ENCODE data around the gene RAB26. TPM values are rescaled to one million over a fixed set of nuclear protein-coding genes. Genes with fewer than 3 reads are reported as not detected.
A peak's percentile ranks its signal among the peaks of the same experiment; 100 is the strongest.

Gene RAB26
- total RNA-seq, 1 donor from 2014 or later, result 7.7 TPM

DNA sequence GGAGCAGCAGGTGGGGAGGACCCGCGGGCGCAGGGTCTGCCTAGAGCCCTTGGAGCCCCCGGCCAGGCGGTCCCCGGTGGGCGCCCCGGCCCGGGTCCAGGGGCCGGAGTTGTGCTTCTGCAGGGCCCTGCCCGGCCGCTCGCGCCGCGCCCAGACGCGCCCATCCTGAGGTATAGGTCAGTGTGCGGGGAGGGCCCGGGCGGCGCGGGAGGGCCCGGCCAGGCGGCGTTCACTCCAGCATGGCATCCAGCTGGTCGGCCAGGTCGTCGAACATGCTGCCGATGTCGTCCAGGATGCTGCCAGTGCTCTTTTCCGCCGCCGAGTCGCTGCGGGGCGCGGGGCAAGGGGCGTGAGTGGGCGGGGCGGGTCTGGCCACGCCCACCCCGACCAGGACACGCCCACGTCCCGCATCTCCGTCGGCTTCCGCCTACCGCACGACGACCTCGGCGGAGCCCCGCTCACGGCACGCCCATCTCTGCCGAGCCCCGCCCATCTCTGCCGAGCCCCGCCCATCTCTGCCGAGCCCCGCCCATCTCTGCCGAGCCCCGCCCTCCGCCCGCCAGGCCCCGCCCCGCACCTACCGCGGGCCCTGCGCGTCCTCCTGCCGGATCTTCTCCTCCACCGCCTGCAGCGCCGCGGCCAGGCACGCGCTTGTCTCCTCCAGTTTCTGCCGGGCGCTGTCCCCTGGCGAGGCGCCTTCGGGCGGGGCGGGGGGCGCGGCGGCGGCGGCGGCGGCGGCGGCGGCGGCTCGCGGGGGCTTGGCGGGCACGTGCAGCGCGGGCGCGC, 30.1 kb downstream of the RAB26 start:
- DNase-seq (ENCODE audit: low spot score), result no peak

DNA sequence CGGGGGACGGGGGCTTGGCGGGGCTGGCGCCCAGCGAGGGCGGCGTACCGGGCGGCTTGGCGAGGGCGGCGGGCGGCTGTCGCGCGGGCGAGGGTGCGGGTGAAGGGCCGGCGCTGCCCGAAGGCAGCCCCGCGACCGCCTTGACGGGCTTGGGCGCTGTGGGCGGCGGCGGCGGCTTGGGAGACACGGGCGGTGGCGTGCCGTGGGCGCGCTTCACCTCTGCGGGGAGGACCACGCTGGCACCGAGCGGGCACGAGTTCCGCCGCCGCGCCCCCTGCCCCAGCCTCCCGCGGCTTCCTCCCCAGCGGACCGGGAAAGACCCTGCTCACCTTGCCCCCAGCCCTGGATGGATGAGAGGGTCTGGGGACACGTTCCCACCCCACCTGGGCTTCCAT, 30.7 kb downstream of the RAB26 start:
- DNase-seq (ENCODE audit: low spot score), result no peak

DNA sequence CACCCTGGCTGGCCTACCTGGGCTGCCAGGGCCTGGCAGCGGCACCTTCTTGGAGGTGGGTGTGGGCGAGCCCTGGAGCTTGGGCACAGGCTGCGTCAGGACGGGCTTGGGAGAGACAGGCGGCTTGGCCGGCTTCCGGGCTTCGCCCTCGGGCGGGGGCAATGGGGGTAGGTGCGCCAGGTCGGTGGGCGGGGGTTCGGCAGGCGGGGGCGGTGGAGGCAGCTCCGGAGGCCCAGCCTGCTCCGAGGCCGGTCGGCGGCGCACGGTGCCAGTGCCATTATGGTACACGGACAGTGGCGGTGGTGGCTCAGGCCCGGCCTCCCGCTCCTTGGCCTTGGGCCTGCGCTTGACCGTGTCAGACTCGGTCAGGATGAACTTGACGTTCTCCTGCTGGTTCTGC, 31.2 kb downstream of the RAB26 start:
- no peak for DNase-seq (ENCODE audit: low spot score)

DNA sequence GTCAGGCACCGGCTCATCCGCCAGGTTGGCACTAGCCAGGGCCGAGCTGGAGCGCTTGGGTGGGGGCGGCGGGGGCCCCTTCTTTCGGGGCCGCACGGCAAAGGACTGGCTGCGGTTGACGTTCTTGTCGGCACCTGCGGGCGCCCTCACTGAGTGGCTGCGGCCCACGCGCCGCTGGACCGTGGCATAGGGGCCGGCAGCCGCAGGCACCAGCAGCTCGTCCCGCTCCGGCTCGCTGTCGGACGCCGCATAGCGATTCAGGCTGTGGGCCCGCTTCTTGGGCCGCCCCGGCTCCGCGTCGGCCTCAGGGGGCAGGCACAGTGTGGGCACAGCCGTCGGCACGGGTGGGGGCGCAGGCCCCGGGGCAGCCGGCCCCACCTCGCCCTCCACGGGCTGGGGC, 32.0 kb downstream of the RAB26 start:
- DNase-seq (ENCODE audit: low spot score), result no peak

DNA sequence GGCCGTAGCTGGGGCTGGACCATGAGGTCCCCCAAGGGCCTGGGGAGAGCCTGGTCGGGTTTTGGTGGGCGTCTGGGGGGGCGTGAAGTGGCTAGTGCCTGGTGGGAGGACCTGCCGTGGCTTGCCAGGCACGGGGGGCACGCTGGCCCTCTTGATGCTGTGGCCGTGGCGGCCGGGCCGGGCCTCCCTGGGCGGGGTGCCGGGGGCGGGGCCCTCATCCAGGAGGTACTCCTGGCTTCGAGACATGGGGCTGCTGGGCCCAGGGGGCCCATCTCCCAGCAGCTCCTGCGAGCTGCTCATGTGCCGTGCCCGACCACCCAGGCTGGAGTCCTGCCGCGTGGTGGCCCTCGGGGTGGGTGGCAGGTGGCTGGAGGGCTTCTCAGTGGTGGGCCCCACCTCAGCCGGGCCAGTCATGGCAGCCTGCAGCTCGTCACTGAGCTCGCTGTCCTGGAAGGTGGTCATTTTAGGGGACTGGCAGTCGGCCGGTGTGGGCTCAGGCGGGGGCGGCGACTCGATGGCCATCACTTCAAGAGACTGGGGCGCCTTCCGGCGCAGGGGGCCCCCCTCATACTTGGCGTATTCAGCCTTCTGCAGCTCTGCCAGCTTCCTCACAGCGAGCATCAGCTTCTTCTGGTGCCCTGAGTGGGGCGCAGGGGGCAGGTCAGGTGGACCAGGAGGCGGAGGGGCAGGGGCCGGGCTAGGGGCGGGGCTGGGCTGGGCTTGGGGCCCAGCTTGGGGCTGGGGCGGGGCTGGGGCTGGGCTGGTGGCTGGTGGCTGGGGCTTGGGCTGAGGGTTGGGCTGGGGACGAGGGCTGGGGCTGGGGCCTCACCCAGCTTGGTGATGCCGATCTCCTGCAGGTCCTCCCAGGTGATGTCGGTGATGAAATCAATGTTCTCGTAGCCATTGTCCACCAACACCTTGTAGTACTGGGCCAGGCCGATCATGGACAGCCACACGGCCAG, 32.8 kb downstream of the RAB26 start:
- no peak for DNase-seq (ENCODE audit: low spot score)

DNA sequence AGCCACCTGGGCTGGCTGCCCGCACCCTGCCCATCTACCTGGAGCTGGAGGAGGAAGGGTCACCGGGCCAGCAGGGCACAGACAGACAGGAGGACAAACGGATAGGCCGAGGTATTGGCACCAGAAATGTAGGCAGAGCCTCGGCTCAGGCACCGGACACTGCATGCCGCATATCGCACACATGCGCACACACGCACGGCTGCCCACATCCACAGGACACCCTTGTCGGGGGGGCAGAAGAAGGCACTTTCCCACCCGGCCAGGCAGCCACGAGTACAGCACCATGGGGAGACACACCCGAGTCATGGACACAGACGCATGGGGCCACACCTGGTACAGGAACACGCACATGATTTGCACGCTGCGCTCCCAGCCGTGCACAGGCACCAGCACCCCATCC, 33.5 kb downstream of the RAB26 start:
- DNase-seq (ENCODE audit: low spot score), result no peak

DNA sequence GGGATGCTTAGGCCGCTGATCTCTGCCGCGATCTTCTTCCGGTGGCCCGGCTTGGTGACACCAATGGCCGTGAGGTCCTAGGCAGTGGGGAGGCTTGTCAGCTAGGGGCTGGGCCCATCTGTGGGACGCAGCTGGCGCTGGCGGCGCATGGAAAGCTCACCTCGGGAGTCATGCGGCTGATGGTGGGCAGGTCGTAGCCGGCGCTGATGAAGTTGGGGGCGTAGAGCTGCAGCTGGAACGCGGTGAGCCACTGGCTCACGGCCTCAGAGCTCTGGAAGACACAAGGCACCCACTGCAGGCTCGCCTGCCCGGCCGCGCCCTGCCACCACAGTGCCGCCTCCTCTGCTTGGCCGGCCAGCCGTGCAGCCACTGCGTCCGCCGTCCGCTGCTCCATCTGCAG, 35.2 kb downstream of the RAB26 start:
- DNase-seq (ENCODE audit: low spot score), result no peak

DNA sequence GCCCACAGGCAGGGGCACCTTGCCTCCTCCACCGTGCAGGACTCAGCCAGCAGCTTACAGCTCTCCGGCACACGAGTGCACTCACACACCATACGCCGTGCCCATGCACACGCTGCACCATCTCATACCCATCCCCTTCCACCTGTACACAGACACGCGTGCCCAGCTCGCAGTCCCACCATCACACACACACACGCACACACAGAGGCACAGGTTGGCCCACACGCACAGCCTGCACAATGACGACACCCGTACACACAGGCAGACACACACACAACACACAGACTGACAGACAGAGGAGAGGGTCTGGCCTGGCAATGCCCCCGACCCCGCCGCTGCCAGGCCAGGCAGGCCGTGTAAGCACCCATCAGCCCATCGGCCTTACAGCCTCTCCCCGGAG, 35.9 kb downstream of the RAB26 start:
- DNase-seq (ENCODE audit: low spot score), result no peak

DNA sequence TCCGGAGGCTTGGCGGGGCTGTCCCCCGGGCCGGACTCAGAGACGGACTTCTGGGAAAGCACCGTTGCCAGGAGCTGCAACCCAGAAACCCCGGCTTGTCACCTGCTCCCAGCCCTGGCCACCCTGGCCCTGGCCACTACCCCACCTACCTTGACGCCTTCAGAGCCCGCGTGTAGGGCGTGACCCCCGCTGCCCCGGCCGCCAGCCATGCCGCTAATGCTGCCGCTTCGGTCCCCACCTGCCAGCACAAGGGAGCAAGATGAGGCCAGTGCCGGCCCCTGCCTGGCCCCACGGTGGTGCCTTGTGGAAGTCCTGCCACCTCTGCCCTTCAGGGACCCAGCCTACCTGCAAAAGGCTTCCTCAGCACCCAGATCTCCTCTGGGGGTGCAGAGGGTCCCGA, 36.5 kb downstream of the RAB26 start:
- no peak for DNase-seq (ENCODE audit: low spot score)

DNA sequence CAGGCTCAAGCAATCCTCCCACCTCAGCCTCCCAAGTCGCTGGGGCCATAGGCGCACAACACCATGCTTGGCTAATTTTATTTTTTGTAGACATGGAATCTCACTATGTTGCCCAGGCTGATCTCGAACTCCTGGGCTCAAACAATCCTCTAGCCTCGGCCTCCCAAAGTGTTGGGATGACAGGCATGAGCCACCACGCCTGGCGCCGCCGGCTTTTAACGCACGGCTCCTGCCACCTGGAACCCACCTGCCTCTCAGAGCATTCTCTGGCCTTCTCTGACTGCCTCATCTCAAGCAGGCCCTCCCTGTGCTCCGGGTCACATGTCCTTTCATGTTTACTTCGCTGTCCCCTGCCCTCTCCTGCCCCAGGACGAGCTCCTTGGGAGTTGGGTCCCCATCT, 37.6 kb downstream of the RAB26 start:
- DNase-seq (ENCODE audit: low spot score), result no peak

DNA sequence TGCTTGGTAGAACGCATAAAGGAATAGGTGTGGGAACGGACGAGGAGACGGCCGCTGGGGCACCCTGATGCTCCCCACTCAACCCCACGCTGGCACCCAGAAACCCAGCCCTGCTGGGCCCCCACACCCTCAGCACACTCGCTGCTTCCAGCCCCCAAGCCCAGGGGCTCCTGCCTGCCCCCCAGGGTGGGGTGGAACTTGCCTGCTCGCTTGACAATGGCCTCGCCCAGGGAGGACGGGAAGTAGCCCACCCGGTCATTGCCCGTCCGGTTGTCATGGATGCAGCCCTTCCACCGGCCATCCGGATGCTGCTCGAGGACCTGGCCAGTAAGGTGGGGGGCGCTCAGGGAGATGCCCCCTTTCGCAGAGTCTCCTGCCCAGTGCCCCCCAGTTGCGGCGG, 38.1 kb downstream of the RAB26 start:
- no peak for DNase-seq (ENCODE audit: low spot score)

DNA sequence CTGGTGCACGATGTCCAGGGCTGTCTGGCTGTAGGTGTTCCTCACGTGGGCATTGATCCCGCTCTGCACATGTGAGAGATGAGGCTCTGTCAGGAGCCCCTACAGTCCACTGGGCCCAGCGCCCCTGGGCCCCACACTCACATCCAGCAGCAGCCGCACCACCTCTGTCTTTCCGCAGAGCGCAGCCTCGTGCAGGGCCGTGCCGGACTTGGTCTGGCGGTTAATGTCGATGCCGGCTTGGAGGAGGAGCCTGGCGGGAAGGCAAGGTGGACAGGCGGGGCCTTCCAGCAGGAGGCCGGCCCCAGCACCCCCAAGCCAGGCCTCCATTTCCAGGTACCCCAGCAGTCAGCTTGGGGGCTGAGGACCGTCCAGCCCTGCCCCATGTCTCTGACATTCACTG, 38.8 kb downstream of the RAB26 start:
- DNase-seq (ENCODE audit: low spot score), result no peak

DNA sequence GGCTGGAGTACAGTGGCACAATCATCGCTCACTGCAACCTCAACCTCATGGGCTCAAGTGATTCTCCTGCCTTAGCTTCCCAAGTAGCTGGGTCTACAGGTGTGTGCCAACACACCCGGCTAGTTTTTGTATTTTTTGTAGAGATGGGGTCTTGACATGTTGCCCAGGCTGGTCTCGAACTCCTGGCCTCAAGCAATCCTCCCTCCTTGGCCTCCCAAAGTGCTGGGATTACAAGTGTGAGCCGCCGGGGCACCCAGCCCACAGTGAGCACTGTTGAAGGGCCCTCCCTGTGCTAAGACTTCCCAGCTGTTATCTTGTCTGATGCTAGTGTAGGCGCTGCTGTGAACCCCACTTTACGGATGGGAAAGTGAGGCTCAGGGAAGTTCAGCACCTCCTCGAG, 40.0 kb downstream of the RAB26 start:
- no peak for DNase-seq (ENCODE audit: low spot score)

DNA sequence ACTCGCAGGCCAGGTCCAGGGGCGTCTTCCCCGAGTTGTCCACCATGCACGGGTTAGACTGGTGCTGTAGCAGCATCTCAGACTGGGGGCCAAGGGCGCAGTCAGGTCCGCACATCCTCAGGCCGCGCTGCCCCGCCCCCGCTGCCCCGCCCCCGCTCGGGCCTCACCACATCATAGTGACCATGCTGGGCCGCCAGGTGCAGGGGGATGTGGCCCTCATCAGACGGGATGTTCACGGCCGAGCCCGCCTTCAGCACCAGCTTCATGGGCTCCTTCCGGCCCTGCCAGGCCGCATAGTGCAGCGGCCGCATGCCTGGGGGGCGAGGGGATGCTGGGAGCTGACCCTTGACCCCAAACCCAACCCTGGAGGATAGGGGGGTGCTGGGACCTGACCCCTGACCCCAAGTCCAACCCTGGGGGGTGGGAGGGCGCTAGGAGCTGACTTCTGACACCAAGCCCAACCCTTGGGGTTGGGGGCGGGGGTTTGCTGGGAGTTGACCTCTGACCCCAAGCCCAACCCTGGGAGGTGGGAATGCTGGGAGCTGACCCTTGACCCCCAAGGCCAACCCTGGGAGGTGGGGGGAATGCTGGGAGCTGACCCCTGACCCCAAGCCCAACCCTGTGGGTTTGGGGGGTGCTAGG, 40.9 kb downstream of the RAB26 start:
- no peak for DNase-seq (ENCODE audit: low spot score)

DNA sequence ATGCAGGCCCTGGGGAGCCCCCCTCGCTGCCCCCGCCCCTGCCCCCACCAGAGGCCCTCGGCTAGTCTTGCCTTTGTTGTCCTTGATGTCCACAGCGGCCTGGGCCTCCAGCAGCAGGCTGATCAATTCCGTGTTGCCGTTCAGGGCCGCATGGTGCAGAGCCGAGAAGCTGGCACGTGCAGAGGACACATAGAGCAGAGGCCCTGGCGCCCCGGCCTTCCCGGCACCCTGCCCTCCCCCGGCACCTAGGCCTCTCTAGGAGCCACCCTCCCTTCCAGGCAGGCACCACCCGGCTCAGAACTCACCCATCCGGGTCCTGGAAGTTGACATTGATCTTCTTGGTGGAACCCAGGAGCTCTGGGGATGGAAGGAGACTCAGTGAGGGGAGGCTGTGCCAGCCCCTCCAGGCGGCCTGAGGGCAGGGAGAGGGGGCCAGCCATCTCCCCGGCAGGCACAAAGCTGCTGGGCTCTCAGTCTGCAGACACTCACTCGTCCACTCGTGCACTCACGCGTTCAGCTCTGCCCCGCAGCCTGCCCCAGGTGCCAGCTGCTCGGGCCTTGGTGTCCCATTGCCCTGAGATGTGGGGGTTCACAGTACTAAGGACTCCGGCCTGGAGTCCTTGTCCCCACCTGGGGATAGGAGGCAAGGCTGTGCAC, 41.7 kb downstream of the RAB26 start:
- DNase-seq (ENCODE audit: low spot score), result no peak

DNA sequence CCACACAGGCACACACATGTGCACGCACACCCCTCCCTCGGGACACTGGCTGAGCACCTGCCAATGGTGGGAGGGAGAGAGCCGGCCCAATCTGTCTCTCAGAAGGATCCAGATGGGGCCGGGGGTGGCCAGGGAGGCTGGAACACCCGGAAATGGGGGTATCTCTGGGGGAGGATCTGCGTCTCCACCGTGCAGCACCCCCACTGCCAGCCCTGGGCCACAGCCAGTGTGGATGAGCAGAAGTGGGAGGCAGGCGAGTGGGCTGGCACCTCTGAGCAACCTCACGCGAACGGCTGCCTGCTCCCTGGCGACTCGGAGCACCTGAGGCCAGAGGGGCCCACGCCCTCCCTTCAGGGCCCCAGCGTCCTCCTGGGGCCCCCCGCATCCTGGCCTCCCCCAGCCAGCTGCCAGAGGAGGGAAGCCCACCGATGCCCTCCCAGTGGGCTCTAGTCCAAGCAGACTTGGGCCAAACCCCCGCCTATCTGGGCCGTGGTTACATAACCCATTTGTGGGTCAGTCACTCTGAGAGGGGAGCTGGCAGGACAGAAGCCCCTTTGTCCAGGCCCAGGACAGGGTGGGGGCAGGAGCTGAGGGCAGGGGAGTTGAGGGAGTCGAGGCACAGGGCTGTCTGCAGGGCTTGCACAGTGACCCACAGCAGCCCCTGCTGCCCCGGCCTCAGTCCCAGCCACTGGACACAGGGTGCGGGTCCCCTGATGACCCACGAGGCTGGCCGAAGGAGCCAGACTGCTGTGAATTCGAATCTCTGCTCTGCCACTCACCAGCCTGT, 42.4 kb downstream of the RAB26 start:
- DNase-seq (ENCODE audit: low spot score), result no peak

DNA sequence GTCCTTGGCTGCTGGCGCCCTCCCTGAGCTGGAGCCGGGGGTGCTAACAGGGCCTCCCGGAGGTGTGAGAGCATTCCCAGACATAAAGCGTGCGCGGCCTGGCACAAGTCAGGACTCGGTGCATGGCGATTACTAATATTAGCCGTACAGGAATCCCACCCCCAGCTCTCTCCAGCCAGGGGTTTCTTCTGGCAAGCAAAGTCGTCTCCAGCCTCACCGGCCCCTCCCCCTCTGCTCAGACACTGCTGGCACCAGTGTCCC, 43.0 kb downstream of the RAB26 start:
- no peak for DNase-seq (ENCODE audit: low spot score)

DNA sequence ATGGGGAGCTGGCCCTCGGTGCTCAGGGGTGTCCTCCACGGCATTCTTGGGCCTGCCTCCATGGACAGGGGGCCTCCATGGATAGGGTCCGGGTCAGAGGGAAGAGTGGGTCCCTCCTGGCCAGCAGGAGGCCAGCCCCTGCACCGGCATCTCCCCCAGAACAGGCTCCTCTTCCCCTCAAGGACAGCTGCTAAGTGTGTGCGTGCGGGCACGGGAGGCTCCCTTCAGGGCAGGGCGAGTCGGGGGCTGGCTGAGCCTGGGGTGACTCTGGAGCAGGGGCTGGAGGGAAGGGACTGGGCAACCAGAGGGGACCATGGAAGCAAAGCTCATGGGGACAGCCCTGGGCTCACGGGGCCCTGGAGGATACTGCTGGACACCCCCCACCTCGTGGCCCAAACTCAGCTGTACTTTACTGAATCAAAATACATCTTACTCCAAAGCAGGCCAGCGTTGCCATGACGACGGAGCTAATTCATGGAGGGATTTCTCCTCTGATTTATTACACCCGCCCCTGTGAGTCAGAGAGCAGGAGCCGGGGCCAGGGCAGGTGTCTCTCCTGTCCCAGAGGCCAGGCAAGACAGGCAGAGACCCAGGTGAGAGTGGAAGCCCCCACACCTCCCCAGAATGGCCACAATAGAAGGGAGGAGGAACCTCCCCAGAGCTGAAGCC, 45.9 kb downstream of the RAB26 start:
- DNase-seq (ENCODE audit: low spot score), result no peak

DNA sequence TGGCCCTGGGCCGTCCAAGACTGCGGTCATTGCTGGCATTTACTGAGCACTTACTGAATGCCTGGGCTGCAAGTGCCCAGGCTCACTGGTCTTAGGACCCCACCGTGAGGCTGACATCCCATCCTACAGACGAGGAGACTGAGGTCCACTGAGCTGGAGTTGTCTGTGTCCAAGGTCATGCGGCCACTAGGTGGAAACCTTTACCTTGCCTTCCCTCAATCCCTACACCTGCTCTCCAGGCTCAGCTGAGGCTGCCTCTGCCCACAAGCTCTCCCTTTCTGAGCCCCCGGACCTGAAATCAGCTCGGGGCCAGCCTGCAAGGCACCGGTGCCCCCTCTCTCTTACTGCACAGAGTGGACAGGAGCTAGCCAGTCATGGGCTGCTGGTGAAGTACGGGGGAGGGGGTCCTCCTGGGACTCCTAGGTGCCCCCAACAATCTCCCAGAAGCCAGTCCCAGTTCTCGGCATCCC, 46.5 kb downstream of the RAB26 start:
- peak; percentile 51 for DNase-seq (ENCODE audit: low spot score)

DNA sequence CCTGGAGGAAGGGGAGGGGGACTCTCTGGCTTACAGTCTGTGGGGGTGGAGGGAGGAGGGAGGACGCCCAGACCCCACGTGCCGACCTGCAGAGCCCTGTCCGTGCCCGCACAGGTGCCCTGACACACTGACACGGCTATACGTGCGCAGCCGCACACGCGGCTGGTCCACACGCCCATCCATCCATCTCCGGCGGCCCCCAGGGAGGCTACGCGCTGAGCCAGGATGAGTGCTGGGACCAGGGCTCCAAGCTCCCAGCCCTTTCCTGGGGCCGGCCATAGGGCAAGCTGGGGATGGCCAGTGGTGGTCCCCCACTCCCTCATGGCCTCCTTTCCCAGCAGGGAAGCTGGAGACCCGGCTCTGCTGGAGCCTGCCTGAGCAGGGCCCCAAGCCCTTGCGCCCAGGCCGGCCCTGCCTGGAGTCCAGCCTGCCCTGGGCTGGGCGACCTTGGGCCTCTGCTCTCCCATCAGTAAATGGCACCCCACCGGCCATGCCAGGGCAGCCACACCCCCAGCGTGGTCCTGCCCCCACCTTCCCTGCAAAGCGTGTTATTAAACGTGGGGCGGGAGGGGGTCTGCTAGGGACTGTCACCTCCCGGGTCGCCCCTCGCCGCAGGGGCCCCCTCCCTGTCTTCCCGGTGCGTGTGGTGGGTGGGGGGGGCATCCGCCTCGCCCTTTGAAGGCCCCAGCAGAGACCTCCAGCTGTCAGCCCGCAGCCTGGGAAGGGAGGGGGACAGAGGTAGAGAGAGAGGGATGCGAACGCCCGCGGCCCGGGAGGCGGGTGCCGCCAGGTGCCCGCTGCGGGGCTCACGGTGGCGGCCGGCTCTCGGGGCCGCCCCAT, 47.1 kb downstream of the RAB26 start:
- no peak for DNase-seq (ENCODE audit: low spot score)
